ENCODE measurements around the gene SMIM29.

DNA sequence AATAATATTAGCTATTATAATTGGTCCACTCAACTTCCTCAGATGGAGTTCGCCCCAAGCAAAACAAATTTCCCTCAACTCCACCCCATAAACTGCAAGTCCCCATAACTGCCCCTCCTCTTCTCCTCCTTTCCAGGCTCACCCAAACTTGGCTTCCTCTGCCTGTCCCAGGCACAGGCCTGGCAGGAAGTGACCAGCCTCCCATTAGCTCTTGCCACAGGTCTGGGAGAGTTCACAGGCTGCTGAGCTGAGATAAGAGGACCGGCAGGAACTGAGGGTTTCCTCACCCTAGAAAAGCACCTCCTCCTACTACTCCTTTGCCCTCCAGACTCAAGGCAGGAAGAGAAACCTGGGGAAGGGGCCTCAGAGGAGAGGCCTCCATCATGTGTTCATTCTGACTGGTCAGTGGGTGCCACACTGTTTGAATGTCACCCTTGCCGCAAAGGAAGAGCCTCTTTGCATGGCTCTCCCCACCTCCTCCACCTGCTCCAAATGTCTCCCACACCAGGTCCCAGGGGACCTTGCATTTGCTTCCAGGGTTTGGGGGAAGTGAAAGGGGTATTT is 24.5 kb upstream of the SMIM29 start:
- no peak for TF ChIP-seq EZH2 (IDR thresholded peaks at IDR 0.05; ENCODE audit: borderline replicate concordance, insufficient read depth, low read depth, low read length, poor library complexity, severe bottlenecking)
- TF ChIP-seq, protein P1, sequence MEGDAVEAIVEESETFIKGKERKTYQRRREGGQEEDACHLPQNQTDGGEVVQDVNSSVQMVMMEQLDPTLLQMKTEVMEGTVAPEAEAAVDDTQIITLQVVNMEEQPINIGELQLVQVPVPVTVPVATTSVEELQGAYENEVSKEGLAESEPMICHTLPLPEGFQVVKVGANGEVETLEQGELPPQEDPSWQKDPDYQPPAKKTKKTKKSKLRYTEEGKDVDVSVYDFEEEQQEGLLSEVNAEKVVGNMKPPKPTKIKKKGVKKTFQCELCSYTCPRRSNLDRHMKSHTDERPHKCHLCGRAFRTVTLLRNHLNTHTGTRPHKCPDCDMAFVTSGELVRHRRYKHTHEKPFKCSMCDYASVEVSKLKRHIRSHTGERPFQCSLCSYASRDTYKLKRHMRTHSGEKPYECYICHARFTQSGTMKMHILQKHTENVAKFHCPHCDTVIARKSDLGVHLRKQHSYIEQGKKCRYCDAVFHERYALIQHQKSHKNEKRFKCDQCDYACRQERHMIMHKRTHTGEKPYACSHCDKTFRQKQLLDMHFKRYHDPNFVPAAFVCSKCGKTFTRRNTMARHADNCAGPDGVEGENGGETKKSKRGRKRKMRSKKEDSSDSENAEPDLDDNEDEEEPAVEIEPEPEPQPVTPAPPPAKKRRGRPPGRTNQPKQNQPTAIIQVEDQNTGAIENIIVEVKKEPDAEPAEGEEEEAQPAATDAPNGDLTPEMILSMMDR (IDR thresholded peaks at IDR 0.05): no peak
